Measurements from ENCODE around the gene PTH1R. TPM values are rescaled to one million over a fixed set of nuclear protein-coding genes. Genes with fewer than 3 reads are reported as not detected.

PTH1R gene
- total RNA-seq, 1 donor: not detected

GRCh38 chr3:46883054-46883829 lies 5.7 kb downstream of the PTH1R start:
- TF ChIP-seq CTCF (IDR thresholded peaks at IDR 0.05; ENCODE audit: insufficient read depth, low read length): no peak
- peak; percentile 14 for DNase-seq (ENCODE audit: low read depth)
- H3K4me3 ChIP-seq (ENCODE audit: low read depth, low read length): peak overlapping the region; percentile 51

- no peak for TF ChIP-seq CTCF (IDR thresholded peaks at IDR 0.05; ENCODE audit: insufficient read depth, low read length)
Observed at GRCh38 chr3:46883830-46884185, 6.3 kb downstream of the PTH1R start.

DNA sequence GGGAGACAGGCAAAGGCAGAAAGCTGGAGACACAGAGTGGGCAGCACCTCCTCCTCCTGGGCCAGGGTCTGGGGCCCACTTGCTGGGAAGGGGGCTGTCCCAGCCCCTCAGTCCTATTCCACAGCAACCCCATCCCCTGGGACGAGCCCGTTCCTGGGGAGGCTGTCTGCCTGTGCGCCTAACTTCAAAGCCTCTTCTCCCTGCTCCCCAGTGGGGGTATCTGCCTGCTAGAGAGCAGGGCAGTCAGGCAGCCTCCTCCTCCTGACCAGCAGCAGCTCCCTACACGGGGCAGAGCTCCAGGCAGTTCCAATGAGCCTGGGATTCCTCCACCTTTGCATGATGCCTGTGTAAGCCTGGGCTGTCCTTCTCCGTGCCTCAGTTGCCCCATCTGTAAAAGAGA lies 6.9 kb downstream of the PTH1R start:
- no peak for TF ChIP-seq CTCF (IDR thresholded peaks at IDR 0.05; ENCODE audit: insufficient read depth, low read length)
- H3K4me3 ChIP-seq (ENCODE audit: low read depth, low read length): no peak overlapping the region
- no peak for DNase-seq (ENCODE audit: low read depth)

More at GRCh38 chr3:46883830-46884185, 6.3 kb downstream of the PTH1R start:
- no peak for DNase-seq (ENCODE audit: low read depth)
- H3K4me3 ChIP-seq (ENCODE audit: low read depth, low read length): no peak overlapping the region

DNA sequence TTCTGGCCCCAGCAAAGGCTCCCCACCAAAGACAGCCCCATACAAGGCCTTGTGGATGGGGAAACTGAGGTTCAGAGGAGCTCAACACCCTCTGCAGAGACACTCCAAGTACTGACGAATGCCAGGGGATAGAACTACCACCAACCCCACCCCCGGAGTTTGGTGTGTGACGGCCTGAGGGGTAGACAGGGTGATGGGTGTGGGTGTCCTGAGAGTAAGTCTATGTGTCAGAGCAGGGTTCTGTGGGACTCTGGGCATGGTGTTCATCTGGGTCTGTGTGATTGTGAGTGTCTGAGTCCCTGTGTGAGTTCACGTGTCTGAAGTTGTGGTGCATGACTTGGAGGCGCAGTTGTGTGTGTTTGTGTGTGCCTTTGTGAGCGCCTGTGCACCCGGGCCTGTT lies 7.4 kb downstream of the PTH1R start:
- no peak for DNase-seq (ENCODE audit: low read depth)
- no peak for TF ChIP-seq CTCF (IDR thresholded peaks at IDR 0.05; ENCODE audit: insufficient read depth, low read length)
- H3K4me3 ChIP-seq (ENCODE audit: low read depth, low read length): no peak overlapping the region

DNA sequence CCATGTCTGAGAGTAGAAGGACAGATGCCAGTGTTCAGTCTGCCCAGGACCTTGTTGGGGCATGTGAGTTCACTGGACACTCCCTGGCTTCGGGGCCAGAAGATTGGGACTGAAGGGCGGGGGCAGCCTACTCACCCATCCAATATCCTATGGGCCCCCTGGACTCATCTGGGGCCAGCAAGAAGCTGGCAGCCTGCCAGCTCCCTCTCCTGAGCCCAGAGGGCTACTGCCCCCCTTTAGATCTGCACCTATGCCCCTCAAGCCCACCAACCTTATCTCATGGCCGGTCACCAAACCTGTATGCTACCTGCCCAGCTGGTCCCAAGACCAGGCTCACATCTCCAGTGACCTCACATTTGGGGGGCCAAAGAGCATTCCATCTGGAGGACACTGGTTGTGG lies 8.1 kb downstream of the PTH1R start:
- DNase-seq (ENCODE audit: low read depth): no peak
- H3K4me3 ChIP-seq (ENCODE audit: low read depth, low read length): no peak overlapping the region
- TF ChIP-seq CTCF (IDR thresholded peaks at IDR 0.05; ENCODE audit: insufficient read depth, low read length): no peak

DNA sequence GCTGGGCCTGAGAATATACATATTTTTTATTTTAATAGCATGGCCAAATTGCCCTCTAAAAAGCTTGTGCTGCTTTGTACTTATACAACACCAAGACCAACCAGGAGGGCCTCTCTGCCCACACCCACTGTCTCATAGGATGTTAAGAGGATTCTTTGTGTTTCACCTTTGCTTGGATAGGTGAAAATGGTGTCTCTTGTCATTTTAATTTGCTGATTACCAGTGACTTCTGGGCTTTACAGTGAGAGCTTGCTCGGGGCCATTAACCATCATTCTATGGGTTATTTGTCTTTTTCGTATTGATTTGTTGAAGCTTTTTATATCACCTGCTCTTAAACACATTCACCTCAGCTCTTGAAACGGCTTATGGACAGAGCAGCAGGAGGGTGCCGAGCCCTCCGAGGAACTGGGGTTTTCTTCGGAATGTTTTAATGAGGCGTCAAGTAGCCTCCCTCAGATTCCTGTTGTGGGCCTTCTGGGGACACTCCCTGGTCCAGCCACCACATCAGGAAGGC lies 10.5 kb downstream of the PTH1R start:
- TF ChIP-seq CTCF (IDR thresholded peaks at IDR 0.05; ENCODE audit: insufficient read depth, low read length): no peak
- H3K4me3 ChIP-seq (ENCODE audit: low read depth, low read length): no peak overlapping the region
- DNase-seq (ENCODE audit: low read depth): no peak
